Measurements from ENCODE around the gene GADD45GIP1.

Gene GADD45GIP1

DNA sequence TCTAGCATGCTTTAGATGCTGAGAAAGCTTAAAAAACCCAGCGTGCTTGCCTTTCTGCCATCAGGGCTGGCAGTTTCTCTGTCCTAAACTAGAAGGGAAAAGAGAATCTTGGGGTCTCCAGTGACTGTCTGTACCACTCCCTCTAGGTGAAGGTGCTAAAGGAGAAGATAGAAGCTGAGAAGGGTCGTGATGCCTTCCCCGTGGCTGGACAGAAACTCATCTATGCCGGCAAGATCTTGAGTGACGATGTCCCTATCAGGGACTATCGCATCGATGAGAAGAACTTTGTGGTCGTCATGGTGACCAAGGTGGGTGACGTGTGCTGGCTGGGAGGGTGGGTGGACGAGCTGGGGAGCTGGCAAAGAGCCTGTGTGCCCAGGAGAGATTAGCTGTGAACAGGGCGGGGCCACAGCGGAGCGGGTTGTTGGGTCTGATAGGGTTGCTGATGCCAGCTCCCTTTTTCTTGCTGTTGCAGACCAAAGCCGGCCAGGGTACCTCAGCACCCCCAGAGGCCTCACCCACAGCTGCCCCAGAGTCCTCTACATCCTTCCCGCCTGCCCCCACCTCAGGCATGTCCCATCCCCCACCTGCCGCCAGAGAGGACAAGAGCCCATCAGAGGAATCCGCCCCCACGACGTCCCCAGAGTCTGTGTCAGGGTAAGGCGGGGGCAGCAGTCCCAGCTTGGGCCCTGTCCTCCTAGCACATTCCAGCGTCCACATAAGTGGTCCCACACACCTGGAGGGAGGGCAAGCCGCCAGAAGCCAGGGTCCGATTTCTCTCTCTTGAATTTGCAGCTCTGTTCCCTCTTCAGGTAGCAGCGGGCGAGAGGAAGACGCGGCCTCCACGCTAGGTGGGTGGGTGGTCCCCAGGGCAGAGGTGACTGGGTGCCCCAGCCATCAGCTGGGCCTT lies 9.1 kb downstream of the GADD45GIP1 start:
- no peak for TF ChIP-seq RAD21 (IDR thresholded peaks at IDR 0.05; ENCODE audit: low read depth)
- TF ChIP-seq TEAD4 (IDR thresholded peaks at IDR 0.05), result no peak
- no peak for TF ChIP-seq EP300 (IDR thresholded peaks at IDR 0.05; ENCODE audit: borderline replicate concordance)
- TF ChIP-seq TAF1 (IDR thresholded peaks at IDR 0.05; ENCODE audit: low read depth), result no peak
- TF ChIP-seq REST (IDR thresholded peaks at IDR 0.05; ENCODE audit: low read depth), result no peak
- TF ChIP-seq, protein P1, sequence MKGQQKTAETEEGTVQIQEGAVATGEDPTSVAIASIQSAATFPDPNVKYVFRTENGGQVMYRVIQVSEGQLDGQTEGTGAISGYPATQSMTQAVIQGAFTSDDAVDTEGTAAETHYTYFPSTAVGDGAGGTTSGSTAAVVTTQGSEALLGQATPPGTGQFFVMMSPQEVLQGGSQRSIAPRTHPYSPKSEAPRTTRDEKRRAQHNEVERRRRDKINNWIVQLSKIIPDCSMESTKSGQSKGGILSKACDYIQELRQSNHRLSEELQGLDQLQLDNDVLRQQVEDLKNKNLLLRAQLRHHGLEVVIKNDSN (IDR thresholded peaks at IDR 0.05), result no peak
- TF ChIP-seq EGR1 (IDR thresholded peaks at IDR 0.05), result no peak
- TF ChIP-seq CREB1 (IDR thresholded peaks at IDR 0.05; ENCODE audit: low read depth), result no peak
- TF ChIP-seq TCF12 (IDR thresholded peaks at IDR 0.05; ENCODE audit: low read depth), result no peak
- TF ChIP-seq ZBTB7A (IDR thresholded peaks at IDR 0.05; ENCODE audit: low read depth), result no peak
- TF ChIP-seq, protein P2, sequence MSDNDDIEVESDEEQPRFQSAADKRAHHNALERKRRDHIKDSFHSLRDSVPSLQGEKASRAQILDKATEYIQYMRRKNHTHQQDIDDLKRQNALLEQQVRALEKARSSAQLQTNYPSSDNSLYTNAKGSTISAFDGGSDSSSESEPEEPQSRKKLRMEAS (IDR thresholded peaks at IDR 0.05), result no peak
- TF ChIP-seq YY1 (IDR thresholded peaks at IDR 0.05; ENCODE audit: low read depth), result no peak

- TF ChIP-seq REST (IDR thresholded peaks at IDR 0.05; ENCODE audit: low read depth) (no peak), EGR1 (IDR thresholded peaks at IDR 0.05) (no peak), FOXM1 (IDR thresholded peaks at IDR 0.05; ENCODE audit: borderline replicate concordance, low read depth) (no peak), CEBPB (IDR thresholded peaks at IDR 0.05) (no peak), CREB1 (IDR thresholded peaks at IDR 0.05; ENCODE audit: low read depth) (no peak)
- TF ChIP-seq, protein P1 (IDR thresholded peaks at IDR 0.05), result no peak
Measured at GRCh38 chr19:12946731-12947496, 10.1 kb downstream of the GADD45GIP1 start.

DNA sequence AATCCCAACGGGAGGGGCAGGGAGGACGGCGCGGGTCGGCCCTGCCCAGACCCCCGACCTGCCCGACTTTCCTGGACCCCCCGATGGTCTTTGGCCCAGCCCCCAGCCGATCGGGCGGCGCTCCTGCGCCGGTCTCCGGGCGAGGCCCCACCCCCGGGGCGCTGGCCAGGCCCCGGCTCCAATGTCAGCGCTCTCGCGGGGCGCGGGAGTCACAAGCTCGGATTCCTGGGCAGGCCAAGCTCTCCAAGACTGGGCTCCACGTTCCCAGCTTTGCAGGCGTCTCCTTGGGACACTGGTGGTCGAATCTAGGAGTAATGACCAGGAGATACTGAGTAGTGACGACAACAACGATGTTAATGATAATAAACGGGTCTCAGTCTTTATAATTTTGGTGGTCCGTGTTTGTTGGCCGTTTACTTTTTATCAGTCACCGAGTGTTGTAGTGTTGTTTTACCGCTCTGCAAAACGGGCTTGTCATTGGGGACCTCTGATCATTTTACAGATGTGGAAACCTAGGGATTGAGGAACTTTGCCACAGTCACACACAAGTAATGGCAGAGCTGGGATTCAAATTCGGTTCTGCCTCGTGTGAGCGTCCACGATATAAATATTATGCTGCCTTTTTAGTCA lies 10.8 kb downstream of the GADD45GIP1 start:
- TF ChIP-seq TEAD4 (IDR thresholded peaks at IDR 0.05), result no peak
- no peak for TF ChIP-seq REST (IDR thresholded peaks at IDR 0.05; ENCODE audit: low read depth)
- no peak for TF ChIP-seq CREB1 (IDR thresholded peaks at IDR 0.05; ENCODE audit: low read depth)
- no peak for TF ChIP-seq TCF12 (IDR thresholded peaks at IDR 0.05; ENCODE audit: low read depth)
- peak; percentile 77; the same call in 1 of the 2 replicates for TF ChIP-seq ZBTB7A (IDR thresholded peaks at IDR 0.05; ENCODE audit: low read depth)
- TF ChIP-seq TAF1 (IDR thresholded peaks at IDR 0.05; ENCODE audit: low read depth), result peak; percentile 38; the same call in 1 of the 2 replicates

DNA sequence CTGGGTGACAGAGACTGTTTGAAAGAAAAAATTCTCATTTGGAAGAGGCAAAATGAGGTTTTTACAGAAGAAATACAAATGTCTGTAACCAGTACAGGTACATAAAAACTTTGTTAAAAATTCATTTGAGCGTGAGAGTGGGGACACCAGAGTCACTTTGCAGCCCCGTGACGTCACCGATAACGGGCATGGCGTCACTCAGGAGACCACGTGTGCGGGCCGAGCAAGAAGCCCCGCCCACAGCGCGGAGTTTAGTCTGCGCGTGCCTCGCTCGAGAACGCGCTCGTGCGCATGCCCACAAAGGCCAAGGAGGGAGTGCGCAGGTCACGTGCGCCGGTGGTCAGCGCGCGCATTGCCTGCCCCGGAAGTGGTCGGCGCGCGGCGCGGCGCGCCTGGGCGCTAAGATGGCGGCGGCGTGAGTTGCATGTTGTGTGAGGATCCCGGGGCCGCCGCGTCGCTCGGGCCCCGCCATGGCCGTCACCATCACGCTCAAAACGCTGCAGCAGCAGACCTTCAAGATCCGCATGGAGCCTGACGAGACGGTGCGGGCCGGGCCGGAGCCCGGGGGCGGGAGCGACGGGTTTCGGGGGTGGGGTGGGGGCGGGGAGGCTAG lies 11.4 kb downstream of the GADD45GIP1 start, which contains the start of gene RAD23A:
Gene RAD23A, plus strand, starts transcription at position 384 of the 613 bp plus-strand sequence. Its CDS starts 87 bp downstream, at position 471.
- TF ChIP-seq TAF1 (IDR thresholded peaks at IDR 0.05; ENCODE audit: low read depth), result peak; percentile 98
- TF ChIP-seq EGR1 (IDR thresholded peaks at IDR 0.05), result peak; percentile 56; the same call in 1 of the 2 replicates
- 0 out of 2 replicates have a peak, but pooled peaks have one; percentile 22 for TF ChIP-seq TEAD4 (IDR thresholded peaks at IDR 0.05)
- TF ChIP-seq, protein P1 (IDR thresholded peaks at IDR 0.05), result peak; percentile 99
- TF ChIP-seq YY1 (IDR thresholded peaks at IDR 0.05; ENCODE audit: low read depth), result peak; percentile 96
- TF ChIP-seq RAD21 (IDR thresholded peaks at IDR 0.05; ENCODE audit: low read depth), result no peak
- TF ChIP-seq NFIC (IDR thresholded peaks at IDR 0.05), result no peak
- no peak; the same call in 1 of the 2 replicates for TF ChIP-seq TCF12 (IDR thresholded peaks at IDR 0.05; ENCODE audit: low read depth)
- TF ChIP-seq REST (IDR thresholded peaks at IDR 0.05; ENCODE audit: low read depth), result no peak
- no peak for TF ChIP-seq ZBTB7A (IDR thresholded peaks at IDR 0.05; ENCODE audit: low read depth)
- TF ChIP-seq CREB1 (IDR thresholded peaks at IDR 0.05; ENCODE audit: low read depth), result peak; percentile 97
- no peak for TF ChIP-seq CEBPB (IDR thresholded peaks at IDR 0.05)
- no peak for TF ChIP-seq FOXM1 (IDR thresholded peaks at IDR 0.05; ENCODE audit: borderline replicate concordance, low read depth)
- TF ChIP-seq, protein P2 (IDR thresholded peaks at IDR 0.05), result peak; percentile 96
- no peak for TF ChIP-seq EP300 (IDR thresholded peaks at IDR 0.05; ENCODE audit: borderline replicate concordance)
